Activated T-cell treated with anti-CD3 and anti-CD28 coated beads for 24 hours (primary cell): ENCODE results near the gene GSE1.

Source experiments
- DNase-seq: peaks from one replicate; pipeline ENCODE4 v3.0.0-alpha.2; 2020; ENCODE audit warnings: low read depth

GSE1 gene

DNA sequence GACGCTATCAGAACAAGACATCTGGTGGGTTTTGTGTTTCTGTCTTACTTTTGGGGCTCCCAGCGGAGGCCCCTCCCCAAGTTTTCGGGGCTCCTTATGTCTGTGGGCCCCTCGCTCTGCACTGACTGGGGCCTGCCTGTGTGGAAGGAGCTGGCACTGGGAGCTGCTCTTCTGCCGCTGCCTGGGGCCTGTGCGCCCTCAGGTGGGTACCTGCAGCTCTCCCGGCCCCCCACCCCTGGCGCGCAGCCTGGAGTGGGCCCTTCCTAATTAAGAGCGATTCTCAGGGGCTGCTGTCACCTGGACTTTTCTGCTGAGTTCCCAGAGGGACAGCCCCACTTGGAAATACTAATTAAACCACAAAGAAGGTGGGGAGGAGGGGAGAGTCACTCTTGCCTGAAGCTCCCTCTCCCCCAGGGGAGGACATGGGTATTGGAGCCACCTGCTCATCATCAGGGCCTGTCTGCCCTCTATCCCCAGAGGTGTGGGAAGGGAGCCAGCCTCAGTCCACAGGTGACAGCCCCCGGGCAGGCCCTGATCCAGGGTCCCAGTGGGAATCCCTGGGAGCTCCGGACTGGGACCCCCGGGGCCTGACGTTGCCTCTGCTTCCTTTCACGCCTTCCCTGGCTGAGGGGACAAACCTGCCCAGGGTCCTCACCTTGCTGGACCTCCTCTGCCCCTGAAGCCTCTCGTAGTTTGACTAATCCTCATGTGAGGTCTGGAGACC lies 36.5 kb downstream of the GSE1 start:
- no peak for DNase-seq

DNA sequence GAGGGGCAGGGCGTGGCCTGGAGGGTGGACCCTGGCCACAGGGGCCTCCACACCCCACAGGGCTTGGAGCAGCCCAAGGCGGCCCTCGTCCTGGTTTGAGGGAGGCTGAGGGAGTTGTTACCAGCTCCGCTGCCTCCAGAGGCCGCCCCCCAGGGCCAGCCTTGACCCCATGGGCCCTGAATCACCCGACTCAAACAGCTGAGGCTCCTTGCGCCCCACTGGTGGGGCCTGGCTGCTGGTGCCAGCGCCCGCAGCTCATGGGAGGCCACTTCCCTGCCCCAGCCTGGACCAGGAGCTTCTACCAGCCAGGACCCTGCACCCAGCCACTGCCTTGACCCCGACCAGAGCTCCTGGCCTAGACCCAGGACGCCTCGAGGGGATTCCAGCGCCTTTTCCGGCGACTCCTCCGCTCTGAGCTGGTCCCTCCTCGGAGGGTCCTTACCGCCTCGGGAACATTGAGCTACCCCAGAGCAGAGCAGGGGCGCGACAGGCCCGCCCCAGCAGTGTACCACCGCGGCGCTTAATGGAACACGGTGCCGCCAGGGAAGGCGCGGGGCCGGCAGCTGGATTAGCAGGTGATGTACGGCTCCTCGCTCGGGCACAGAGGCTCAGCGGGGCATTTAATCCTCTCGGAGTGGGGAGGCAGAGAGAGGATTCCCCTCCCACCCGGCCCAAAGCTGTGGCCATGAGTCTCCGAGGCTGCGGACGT lies 37.2 kb downstream of the GSE1 start:
- DNase-seq: no peak

- DNase-seq: no peak
Measured at GRCh38 chr16:85650844-85651628, 37.9 kb downstream of the GSE1 start.

GRCh38 chr16:85651629-85652430 lies 38.7 kb downstream of the GSE1 start:
- DNase-seq: no peak

DNA sequence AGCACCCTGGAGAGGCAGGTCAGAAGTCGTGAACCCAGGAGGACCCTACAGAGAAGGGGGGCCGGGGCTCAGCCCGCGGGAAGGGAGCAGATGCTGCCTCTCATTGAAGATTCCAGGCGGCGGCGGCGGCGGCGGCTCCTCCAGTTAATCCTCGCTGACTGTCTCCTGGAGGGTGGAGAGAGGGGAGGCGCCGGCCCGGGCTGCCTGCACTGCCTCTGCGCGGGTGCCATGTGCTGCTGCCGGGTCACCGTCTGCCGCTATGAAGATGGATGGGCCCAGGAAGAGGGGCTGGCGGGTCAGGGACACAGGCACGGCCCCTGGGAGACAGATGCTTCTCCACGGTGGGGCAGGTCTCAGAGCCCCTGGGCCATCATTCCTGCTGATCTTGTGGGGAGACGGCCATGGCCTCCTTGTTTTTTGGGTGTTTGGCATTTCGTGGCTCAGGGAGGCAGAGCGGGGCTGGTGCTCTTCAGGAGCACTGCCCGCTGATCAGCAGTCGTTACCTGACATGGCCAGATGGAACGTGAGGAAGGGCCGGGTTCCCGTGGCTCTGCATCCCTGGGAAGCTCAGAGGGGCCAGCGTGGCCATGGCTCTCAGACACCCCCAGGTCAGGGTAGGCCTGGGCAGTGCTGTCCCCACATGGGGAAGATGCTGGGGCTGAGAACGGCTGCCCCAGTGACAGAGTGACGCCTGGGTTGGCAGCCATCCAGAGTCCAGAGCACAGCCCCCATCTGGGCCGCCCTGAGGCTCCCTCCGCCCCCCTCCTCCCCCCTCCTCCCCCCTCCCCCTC lies 39.5 kb downstream of the GSE1 start:
- DNase-seq: no peak

GRCh38 chr16:85653290-85653891 lies 40.3 kb downstream of the GSE1 start:
- no peak for DNase-seq

DNA sequence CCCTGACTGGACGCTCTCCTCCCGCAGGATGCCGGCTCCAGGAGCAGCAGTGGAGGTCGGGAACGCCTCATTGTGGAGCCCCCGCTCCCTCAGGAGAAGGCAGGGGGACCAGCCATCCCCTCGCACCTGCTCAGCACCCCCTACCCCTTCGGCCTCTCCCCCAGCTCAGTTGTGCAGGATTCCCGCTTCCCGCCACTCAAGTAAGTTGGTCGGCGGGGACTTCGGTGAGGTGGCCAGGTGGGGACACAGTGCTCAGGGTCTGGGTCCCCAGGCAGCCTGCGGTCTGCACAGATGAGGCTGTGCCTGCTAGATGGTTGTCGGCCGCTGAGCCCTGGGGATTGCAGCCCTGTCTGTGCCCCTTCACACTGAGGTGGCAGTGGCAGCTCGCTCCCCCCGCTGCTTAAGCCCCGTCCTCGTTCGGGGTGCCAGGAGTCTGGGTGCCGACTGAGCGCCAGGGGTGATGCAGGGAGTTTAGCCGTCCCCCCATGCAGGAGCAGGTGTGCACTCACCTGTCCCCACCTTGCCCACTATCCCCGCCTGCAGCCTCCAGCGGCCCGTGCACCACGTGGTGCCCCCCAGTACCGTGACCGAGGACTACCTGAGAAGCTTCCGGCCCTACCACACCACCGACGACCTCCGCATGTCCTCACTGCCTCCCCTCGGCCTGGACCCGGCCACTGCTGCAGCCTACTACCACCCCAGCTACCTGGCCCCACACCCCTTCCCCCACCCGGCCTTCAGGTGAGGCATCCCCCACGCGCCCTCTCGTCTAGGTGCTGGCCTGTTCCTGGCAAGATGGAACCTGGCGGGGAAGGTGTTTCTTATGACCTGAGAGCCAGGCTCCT lies 41.4 kb downstream of the GSE1 start:
- DNase-seq: no peak

- no peak for DNase-seq
Measured at GRCh38 chr16:85655216-85656129, 42.4 kb downstream of the GSE1 start.

DNA sequence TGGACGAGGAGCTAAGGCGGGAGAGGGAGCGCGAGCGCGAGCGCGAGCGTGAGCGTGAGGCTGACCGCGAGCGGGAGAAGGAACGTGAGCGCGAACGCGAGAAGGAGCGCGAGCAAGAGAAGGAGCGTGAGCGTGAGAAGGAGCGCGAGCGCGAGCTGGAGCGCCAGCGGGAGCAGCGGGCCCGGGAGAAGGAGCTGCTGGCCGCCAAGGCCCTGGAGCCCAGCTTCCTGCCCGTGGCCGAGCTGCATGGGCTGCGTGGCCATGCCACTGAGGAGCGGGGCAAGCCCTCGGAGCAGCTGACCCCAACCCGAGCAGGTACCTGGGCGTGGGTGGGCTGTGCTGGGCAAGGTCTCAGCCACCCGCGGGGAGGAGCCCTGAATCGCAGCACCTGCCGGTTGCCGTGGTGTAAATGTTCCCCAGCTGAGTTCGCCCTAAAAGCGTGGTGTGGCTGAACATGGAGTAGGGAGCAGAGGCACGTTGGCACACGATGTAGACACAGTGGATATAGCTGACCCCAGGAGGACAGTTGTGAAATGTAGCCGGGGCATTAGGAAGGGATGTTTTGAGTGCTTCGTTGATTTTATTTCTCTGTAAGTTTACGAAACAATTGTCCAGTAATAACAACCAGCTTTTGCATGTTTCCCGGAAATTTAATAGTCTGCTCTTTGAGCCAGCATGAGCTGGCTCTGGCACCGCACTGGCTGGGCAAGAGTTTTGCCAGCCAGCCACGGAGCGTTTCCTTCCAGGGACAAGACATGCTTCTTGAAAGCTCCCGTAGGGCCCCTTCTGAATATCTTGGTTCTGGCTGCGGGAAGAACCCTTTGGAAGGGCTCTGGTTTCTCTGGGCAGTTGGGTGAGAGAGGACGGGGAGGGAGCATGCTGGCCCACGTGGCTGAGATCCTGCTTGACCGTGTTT lies 43.5 kb downstream of the GSE1 start:
- DNase-seq: no peak

DNA sequence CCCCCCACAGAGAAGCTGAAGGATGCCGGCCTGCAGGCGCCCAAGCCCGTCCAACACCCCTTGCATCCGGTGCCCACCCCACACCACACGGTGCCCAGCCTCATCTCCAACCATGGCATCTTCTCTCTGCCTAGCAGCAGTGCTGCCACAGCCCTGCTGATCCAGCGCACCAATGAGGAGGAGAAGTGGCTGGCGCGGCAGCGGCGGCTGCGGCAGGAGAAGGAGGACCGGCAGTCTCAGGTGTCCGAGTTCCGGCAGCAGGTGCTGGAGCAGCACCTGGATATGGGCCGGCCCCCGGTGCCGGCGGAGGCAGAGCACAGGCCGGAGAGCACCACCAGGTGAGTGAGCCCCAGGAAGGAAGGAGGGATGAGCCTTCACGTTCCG lies 44.1 kb downstream of the GSE1 start:
- DNase-seq: no peak

DNA sequence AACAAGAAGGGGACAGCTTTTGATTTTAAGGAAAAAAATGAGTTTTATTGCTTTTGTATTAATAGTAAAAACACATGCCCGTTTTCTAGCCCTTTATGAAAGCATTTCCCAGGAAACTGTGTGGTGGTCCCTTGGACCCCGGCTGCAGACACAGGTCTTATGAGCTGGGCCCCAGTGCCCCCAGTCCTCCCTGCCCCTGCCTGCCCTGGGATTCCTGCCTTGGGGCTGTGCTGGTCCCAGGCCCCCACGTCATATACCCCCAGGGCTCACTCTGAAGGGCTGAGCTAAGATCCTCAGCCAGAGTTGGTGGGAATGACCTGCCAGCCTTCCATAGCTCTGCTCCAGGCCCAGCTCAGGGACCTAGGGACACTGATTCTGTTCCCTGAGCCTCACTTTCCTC lies 44.9 kb downstream of the GSE1 start:
- no peak for DNase-seq

DNA sequence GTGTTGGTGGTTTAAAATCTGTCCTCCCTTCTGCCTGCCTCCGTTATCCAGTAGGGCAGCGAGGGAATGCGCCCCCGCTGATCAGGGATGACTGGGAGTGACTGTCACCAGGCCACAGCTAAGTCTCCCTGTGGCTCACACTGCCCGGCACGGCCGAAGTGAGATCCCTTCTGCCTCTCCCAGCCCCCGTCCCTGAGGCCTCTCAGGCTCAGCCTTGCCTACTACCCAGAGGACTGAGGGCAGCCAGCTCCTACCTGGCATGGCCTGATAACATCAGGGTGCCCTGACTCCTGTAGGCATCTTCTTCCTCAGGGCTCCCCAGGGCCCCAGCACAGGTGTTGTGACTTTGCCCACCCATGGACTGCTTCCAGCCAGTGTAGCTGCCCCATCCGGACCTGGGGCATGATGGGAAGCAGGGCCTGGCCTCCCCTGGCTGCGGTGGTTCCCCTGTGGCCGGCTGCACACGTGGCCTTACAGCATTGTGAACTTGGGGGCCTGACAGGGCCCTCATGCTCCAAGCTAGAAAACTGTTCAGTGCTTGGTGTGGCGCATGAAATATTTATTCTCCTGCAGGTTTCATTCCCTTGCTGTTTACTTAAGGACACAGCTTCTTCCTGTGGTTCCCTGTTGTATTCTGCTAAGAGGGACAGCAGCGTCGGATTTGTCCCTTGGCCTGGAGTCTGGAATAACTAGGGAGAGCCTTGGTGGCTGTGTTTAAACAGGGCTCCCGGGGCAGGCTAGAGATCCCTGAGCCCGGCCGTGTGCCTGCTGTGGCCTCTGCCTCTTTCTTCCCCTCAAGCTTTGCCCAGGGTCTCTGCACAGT lies 45.6 kb downstream of the GSE1 start:
- no peak for DNase-seq

DNA sequence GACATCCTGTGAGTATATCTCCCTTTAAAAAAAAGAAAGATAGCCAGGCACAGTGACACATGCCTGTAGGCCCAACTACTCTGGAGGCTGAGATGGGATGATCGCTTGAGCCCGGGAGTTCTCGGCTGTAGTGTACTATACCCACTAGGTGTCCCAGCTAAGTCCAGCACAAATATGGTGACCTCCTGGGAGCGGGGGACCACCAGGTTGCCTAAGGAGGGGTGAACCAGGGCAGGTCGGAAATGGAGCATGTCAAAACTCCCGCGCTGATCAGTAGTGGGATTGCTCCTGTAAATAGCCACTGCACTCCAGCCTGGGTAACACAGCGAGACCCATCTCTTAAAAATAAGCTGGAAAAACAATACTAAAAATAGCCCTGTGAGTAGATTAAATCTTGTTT lies 46.2 kb downstream of the GSE1 start:
- DNase-seq: no peak

DNA sequence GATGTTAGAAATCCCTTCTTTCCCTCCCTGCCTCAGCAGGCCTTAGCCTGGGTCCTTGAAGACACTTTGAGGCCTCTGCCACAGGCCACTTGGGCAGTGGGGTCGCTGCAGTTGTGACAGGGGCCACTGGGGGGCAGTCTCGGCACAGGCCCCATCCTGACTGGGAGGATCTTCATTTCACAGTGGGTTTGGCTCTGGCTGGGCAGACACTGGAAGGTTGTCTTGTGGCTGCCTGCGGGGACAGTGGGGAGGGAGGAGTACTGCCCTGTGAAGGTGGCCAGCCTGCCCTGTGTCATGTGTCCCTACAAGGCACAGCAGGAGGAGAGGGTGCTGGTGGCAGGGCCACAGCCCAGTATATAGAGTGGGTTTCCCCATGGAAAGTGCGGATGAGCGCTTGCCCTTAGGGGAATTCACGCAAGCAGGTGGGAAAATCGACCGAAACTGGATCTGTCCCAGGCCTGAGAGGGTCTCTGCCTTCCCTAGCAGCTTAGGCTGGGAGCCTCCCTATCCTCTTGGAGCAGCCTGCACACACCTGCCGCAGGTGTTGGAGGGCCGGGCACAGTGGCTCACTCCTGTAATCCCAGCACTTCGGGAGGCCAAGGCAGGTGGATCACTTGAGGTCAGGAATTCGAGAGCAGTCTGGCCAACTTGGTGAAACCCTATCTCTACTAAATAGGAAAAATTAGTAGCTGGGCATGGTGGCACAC lies 46.8 kb downstream of the GSE1 start:
- peak; percentile 57 for DNase-seq

- DNase-seq: no peak
Measured at GRCh38 chr16:85660843-85661739, 48.0 kb downstream of the GSE1 start.
